H1 (cell line): Measurements from ENCODE around the gene GFOD1. TPM values are rescaled to one million over a fixed set of nuclear protein-coding genes. Genes with fewer than 3 reads are reported as not detected.
"Not testable (repeated sequence)": the region's sequence is repeated elsewhere in the genome, so short reads cannot be mapped to it uniquely, and the experiment has no call there.

Experiments
- CTCF ChIA-PET: fragments of 300-600 bp; sonication (Branson Sonifier 250); formaldehyde crosslinking; loops from one replicate; lab custom pipeline; 2021; ENCODE audit not compliant: partially characterized antibody; lab: Charles Lee
- POLR2A ChIA-PET: fragments of 300-600 bp; sonication (Branson Sonifier 250); formaldehyde crosslinking; loops from one replicate; lab custom pipeline; 2021; ENCODE audit warnings: inconsistent platforms; ENCODE audit not compliant: partially characterized antibody; lab: Charles Lee
- DNase-seq, 2 experiments: peaks; one replicate each; pipeline versions ENCODE4 v3.0.0 to v3.0.0-alpha.2; 2010 to 2022; ENCODE audit warnings: low spot score in 2 of 2, low read depth in 1 of 2, mixed read lengths in 1 of 2
- FAIRE-seq: peaks from 2 replicates; lab custom pipeline; 2011; peaks lifted over from hg19 to GRCh38; lab: Jason Lieb, UNC
- H2AFZ ChIP-seq: 2 replicates; pipeline ENCODE4 v1.8.1; 2012; ENCODE audit warnings: low read length, inconsistent platforms
- H2AK5ac ChIP-seq: 2 replicates; pipeline ENCODE4 v1.6.1; 2013; ENCODE audit warnings: low read depth, low read length
- H2BK120ac ChIP-seq: replicated peaks from 2 replicates; pipeline ENCODE3; 2013; ENCODE audit warnings: low read depth, low read length, inconsistent platforms
- H2BK12ac ChIP-seq: 2 replicates; pipeline ENCODE4 v1.6.1; 2013; ENCODE audit warnings: low read depth, low read length
- H2BK15ac ChIP-seq: 2 replicates; pipeline ENCODE4 v1.6.1; 2013; ENCODE audit warnings: low read length
- H2BK20ac ChIP-seq: 2 replicates; pipeline ENCODE4 v1.6.1; 2013; ENCODE audit warnings: low read length
- H2BK5ac ChIP-seq: 2 replicates; pipeline ENCODE4 v1.6.1; 2013; ENCODE audit warnings: low read depth, low read length
- H3K14ac ChIP-seq: 2 replicates; pipeline ENCODE4 v1.6.1; 2013; ENCODE audit warnings: inconsistent platforms; ENCODE audit not compliant: insufficient read length
- H3K18ac ChIP-seq: 2 replicates; pipeline ENCODE4 v1.6.1; 2013; ENCODE audit warnings: low read length; ENCODE audit errors: extremely low read depth
- H3K23ac ChIP-seq: 2 replicates; pipeline ENCODE4 v1.6.1; 2013; ENCODE audit warnings: inconsistent platforms; ENCODE audit not compliant: insufficient read length
- H3K23me2 ChIP-seq: 2 replicates; pipeline ENCODE4 v1.6.1; 2013; ENCODE audit warnings: low read depth, low read length
- H3K27ac ChIP-seq: 2 replicates; pipeline ENCODE4 v1.6.1; 2011; ENCODE audit warnings: low read depth, low read length, inconsistent platforms
- H3K27me3 ChIP-seq, 4 experiments: replicated peaks in 1 of 4; 1 replicate in 1 of 4; 2 replicates in 3 of 4; pipeline versions ENCODE4 v1.6.1 to v1.8.1; 2011 to 2013; ENCODE audit warnings: low read length in 3 of 4, mild to moderate bottlenecking in 3 of 4, inconsistent platforms in 2 of 4, mixed read lengths in 2 of 4, moderate library complexity in 1 of 4; ENCODE audit not compliant: control insufficient read depth in 3 of 4, insufficient read depth in 3 of 4; ENCODE audit errors: extremely low read depth in 1 of 4
- H3K36me3 ChIP-seq, 4 experiments: 2 replicates each; pipeline versions ENCODE4 v1.6.1 to v1.8.1; 2011 to 2013; ENCODE audit warnings: mild to moderate bottlenecking in 4 of 4, low read length in 3 of 4, moderate library complexity in 2 of 4, control low read depth in 1 of 4, inconsistent platforms in 1 of 4; ENCODE audit not compliant: insufficient read depth in 4 of 4, control insufficient read depth in 2 of 4
- H3K4ac ChIP-seq: replicated peaks from 2 replicates; pipeline ENCODE3; 2013; ENCODE audit warnings: low read length, low read depth, mixed read lengths, inconsistent platforms; ENCODE audit not compliant: insufficient read length
- H3K4me1 ChIP-seq, 4 experiments: replicated peaks in 1 of 4; 1 replicate in 1 of 4; 2 replicates in 3 of 4; pipeline versions ENCODE4 v1.6.1 to v1.8.1; 2011 to 2013; ENCODE audit warnings: low read length in 3 of 4, inconsistent platforms in 2 of 4, mixed read lengths in 1 of 4; ENCODE audit not compliant: insufficient read depth in 4 of 4, control insufficient read depth in 3 of 4
- H3K4me2 ChIP-seq, 2 experiments: 2 replicates each; pipeline versions ENCODE4 v1.6.1 to v1.8.1; 2011 to 2013; ENCODE audit warnings: low read depth in 2 of 2, low read length in 2 of 2, control low read depth in 1 of 2, inconsistent platforms in 1 of 2, mild to moderate bottlenecking in 1 of 2; ENCODE audit not compliant: insufficient read depth in 1 of 2
- H3K4me3 ChIP-seq, 4 experiments: fragments of 200-600, 300-600 bp in 1 of 4; sonication (generic), shearing (Covaris generic), sonication (Bioruptor Twin) in 1 of 4; 2 replicates each; pipeline versions ENCODE4 v1.5.1 to v1.8.1; 2011 to 2016; ENCODE audit warnings: low read length in 4 of 4, low read depth in 3 of 4, control low read depth in 2 of 4, inconsistent platforms in 2 of 4, mild to moderate bottlenecking in 2 of 4, mixed read lengths in 1 of 4, moderate library complexity in 1 of 4; ENCODE audit not compliant: insufficient read depth in 2 of 4; ENCODE audit errors: extremely low read depth in 1 of 4
- H3K56ac ChIP-seq: replicated peaks from 2 replicates; pipeline ENCODE3; 2013; ENCODE audit warnings: low read depth, mild to moderate bottlenecking, mixed read lengths, low read length, inconsistent platforms; ENCODE audit not compliant: insufficient read length
- H3K79me1 ChIP-seq: 2 replicates; pipeline ENCODE4 v1.6.1; 2013; ENCODE audit warnings: low read depth, low read length, control low read depth
- H3K79me2 ChIP-seq, 2 experiments: 2 replicates each; pipeline versions ENCODE4 v1.6.1 to v1.8.1; 2012 to 2013; ENCODE audit warnings: low read length in 2 of 2, mild to moderate bottlenecking in 2 of 2, inconsistent platforms in 1 of 2; ENCODE audit not compliant: insufficient read depth in 2 of 2, control insufficient read depth in 1 of 2
- H3K9ac ChIP-seq, 4 experiments: replicated peaks in 1 of 4; 1 replicate in 1 of 4; 2 replicates in 3 of 4; pipeline versions ENCODE4 v1.6.1 to v1.8.1; 2011 to 2013; ENCODE audit warnings: low read depth in 3 of 4, low read length in 3 of 4, control low read depth in 2 of 4, mild to moderate bottlenecking in 2 of 4, moderate library complexity in 2 of 4, inconsistent platforms in 1 of 4; ENCODE audit errors: extremely low read depth in 1 of 4
- H3K9me3 ChIP-seq, 2 experiments: 2 replicates each; pipeline versions ENCODE4 v1.6.1 to v1.8.1; 2012 to 2013; ENCODE audit warnings: mild to moderate bottlenecking in 2 of 2, moderate library complexity in 2 of 2, control low read depth in 1 of 2, inconsistent platforms in 1 of 2, low read depth in 1 of 2, low read length in 1 of 2, mixed read lengths in 1 of 2; ENCODE audit not compliant: insufficient read depth in 2 of 2
- H4K20me1 ChIP-seq, 2 experiments: replicated peaks in 1 of 2; 2 replicates each; pipeline versions ENCODE3 to v1.8.1; 2011 to 2013; ENCODE audit warnings: inconsistent platforms in 2 of 2, low read length in 2 of 2, mild to moderate bottlenecking in 1 of 2; ENCODE audit not compliant: insufficient read depth in 2 of 2, control insufficient read depth in 1 of 2
- H4K5ac ChIP-seq: 2 replicates; pipeline ENCODE4 v1.6.1; 2013; ENCODE audit warnings: low read length, low read depth, mixed read lengths, inconsistent platforms; ENCODE audit not compliant: insufficient read length
- H4K8ac ChIP-seq: 2 replicates; pipeline ENCODE4 v1.8.0; 2013; ENCODE audit warnings: mild to moderate bottlenecking, moderate library complexity, low read length, inconsistent platforms; ENCODE audit not compliant: insufficient read depth; ENCODE audit errors: extremely low read depth
- H4K91ac ChIP-seq: replicated peaks from 2 replicates; pipeline ENCODE3; 2013; ENCODE audit warnings: low read length, mixed read lengths, inconsistent platforms; ENCODE audit not compliant: insufficient read length
- WGBS, 2 experiments: shearing (Covaris generic) in 1 of 2; methylation state at CpG; one replicate each; pipeline versions ENCODE4 v1.1.6 to v1.1.7; 2013 to 2015; ENCODE audit warnings: low lambda C conversion rate in 2 of 2, mixed read lengths in 2 of 2, inconsistent platforms in 1 of 2, low coverage in 1 of 2, missing lambda C conversion rate in 1 of 2; ENCODE audit not compliant: insufficient replicate concordance in 2 of 2, insufficient coverage in 1 of 2, insufficient read length in 1 of 2; ENCODE audit errors: extremely low coverage in 1 of 2, missing lambda C conversion rate in 1 of 2; 5-methylcytosine and 5-hydroxymethylcytosine counted together
- polyA plus RNA-seq, 7 experiments: library from polyadenylated mRNA; depleted of rRNA in 3 of 7; stranded (reverse) in 5 of 7; unstranded in 2 of 7; fragments of >200 nt in 5 of 7; fragments of 200-250 nt in 2 of 7; gene quantifications; 1 replicate in 5 of 7; 2 replicates in 1 of 7; 4 replicates in 1 of 7; pipeline versions ENCODE4 v1.2.1 to v1.2.3, GENCODE V29; 2011 to 2013; ENCODE audit warnings: missing spikeins in 2 of 7, mixed read lengths in 2 of 7
- total RNA-seq: library from RNA; stranded (reverse); fragmentation: NEBNext Ultra II Directional; extraction: Animal tissue kit (Norgen Biotek cat#: 25700); gene quantifications from 2 replicates; pipeline ENCODE4 v1.2.1, GENCODE V29; 2021

GFOD1 gene
- total and polyA plus RNA-seq, 2 of the 8 experiments (the other 6 are each of a cell fraction or from before 2014, with no cell fraction given), result 2.5 to 8.8 TPM

GRCh38 chr6:13326031-13326586 lies 161.3 kb downstream of the GFOD1 start:
- FAIRE-seq, H3K23me2 ChIP-seq, CTCF ChIA-PET, H4K5ac ChIP-seq, H2BK5ac ChIP-seq, H3K14ac ChIP-seq, H3K4me3 ChIP-seq, H4K20me1 ChIP-seq, H3K4ac ChIP-seq, H4K91ac ChIP-seq, H2BK12ac ChIP-seq, H3K27ac ChIP-seq, H3K9ac ChIP-seq, H3K4me1 ChIP-seq, DNase-seq, H2AK5ac ChIP-seq, H3K56ac ChIP-seq, H4K8ac ChIP-seq, H3K4me2 ChIP-seq, H2AFZ ChIP-seq, H2BK120ac ChIP-seq, H2BK15ac ChIP-seq, H2BK20ac ChIP-seq, H3K18ac ChIP-seq, H3K9me3 ChIP-seq, H3K79me1 ChIP-seq, H3K23ac ChIP-seq, H3K27me3 ChIP-seq: not testable (repeated sequence)
- POLR2A ChIA-PET, result interaction anchor here (0.7 to 1.1 kb wide), 2 partner anchors 10 to 14 kb away, joined by 3 read pairs; no protein-coding TSS in a partner anchor
- H3K79me2 ChIP-seq, result peaks cover 0 to 22% of the 10 kb centered on the region in 2 experiments; a peak in 3 of 4 replicates
- WGBS, 2 experiments, result 94% methylated on average over 3 of the region's 3 CpGs; no CpG with 5 or more reads in 1 of the 2 experiments
- H3K36me3 ChIP-seq, result peaks cover 6 to 45% (median 34%) of the 10 kb centered on the region in 4 experiments; a peak in 7 of 8 replicates
